HepG2 (cell line): ENCODE measurements around the gene CCDC82. TPM values are rescaled to one million over a fixed set of nuclear protein-coding genes. Genes with fewer than 3 reads are reported as not detected.

ENCODE experiments used
- ATAC-seq: fragments of 200-7000 bp; cut with Tn5 transposase; 3 replicates; pipeline ENCODE4 v1.9.1; 2020; ENCODE audit warnings: mild to moderate bottlenecking, moderate library complexity
- BruUV-seq: library from RNA; stranded (reverse); fragments of 400-500 nt; replicated peaks from 2 replicates; lab custom pipeline; 2021; lab: Mats Ljungman, UMichigan
- CTCF ChIA-PET: fragments of 300-600 bp; formaldehyde crosslinking; extraction: SDS; loops from one replicate; lab custom pipeline; 2021; ENCODE audit warnings: low total read pairs, inconsistent platforms, low intra/inter-chr PET ratio; lab: Yijun Ruan, JAX
- POLR2A ChIA-PET: fragments of 350-600 bp; sonication (Branson Sonifier 250); formaldehyde crosslinking; loops from one replicate; lab custom pipeline; 2020; ENCODE audit warnings: antibody characterized with exemption, inconsistent platforms; lab: Yijun Ruan, JAX
- DNase-seq: peaks from one replicate; pipeline ENCODE4 v3.0.0-alpha.2; 2015; ENCODE audit warnings: low spot score
- FAIRE-seq: peaks from 3 replicates; lab custom pipeline; 2011; peaks lifted over from hg19 to GRCh38; lab: Jason Lieb, UNC
- H2AFZ ChIP-seq: one replicate; pipeline ENCODE4 v1.6.1; 2011; ENCODE audit warnings: low read length, inconsistent platforms
- H3K27ac ChIP-seq: fragments of 300-600 bp; 3 replicates; pipeline ENCODE4 v1.8.0; 2011; ENCODE audit warnings: mixed run types, mild to moderate bottlenecking, mixed read lengths, low read length, inconsistent platforms; ENCODE audit not compliant: insufficient read depth; ENCODE audit errors: extremely low read length
- H3K27me3 ChIP-seq, 2 experiments: fragments of 200-600 bp in 1 of 2; 2 replicates in 1 of 2; 3 replicates in 1 of 2; pipeline versions ENCODE4 v1.6.0 to v1.8.0; 2011; ENCODE audit warnings: low read length in 2 of 2, mild to moderate bottlenecking in 2 of 2, moderate library complexity in 2 of 2, inconsistent platforms in 1 of 2; ENCODE audit not compliant: insufficient read depth in 2 of 2, control insufficient read depth in 1 of 2
- H3K36me3 ChIP-seq, 2 experiments: fragments of 200-600 bp in 1 of 2; replicated peaks in 1 of 2; 2 replicates in 1 of 2; 3 replicates in 1 of 2; pipeline versions ENCODE4 v1.5.1 to v1.8.0; 2011; ENCODE audit warnings: low read length in 2 of 2, inconsistent platforms in 1 of 2; ENCODE audit not compliant: insufficient read depth in 2 of 2, control insufficient read depth in 1 of 2
- H3K4me1 ChIP-seq: 2 replicates; pipeline ENCODE4 v1.5.1; 2012; ENCODE audit warnings: low read length, inconsistent platforms; ENCODE audit not compliant: insufficient read depth
- H3K4me2 ChIP-seq: 2 replicates; pipeline ENCODE4 v1.6.0; 2011; ENCODE audit warnings: low read depth, low read length, inconsistent platforms
- H3K4me3 ChIP-seq, 3 experiments: fragments of 200-600 bp in 1 of 3; sonication (generic), shearing (Covaris generic) in 1 of 3; replicated peaks in 1 of 3; 2 replicates each; pipeline ENCODE4 v1.5.1; 2011 to 2016; ENCODE audit warnings: low read length in 3 of 3, inconsistent platforms in 2 of 3, low read depth in 2 of 3, mild to moderate bottlenecking in 2 of 3, control low read depth in 1 of 3, mixed read lengths in 1 of 3; ENCODE audit not compliant: insufficient read depth in 1 of 3
- H3K79me2 ChIP-seq: one replicate; pipeline ENCODE4 v1.6.1; 2011; ENCODE audit warnings: low read length, inconsistent platforms; ENCODE audit not compliant: insufficient read depth
- H3K9ac ChIP-seq: 2 replicates; pipeline ENCODE4 v1.6.0; 2011; ENCODE audit warnings: mild to moderate bottlenecking, low read depth, low read length, inconsistent platforms; ENCODE audit not compliant: insufficient read depth
- H3K9me3 ChIP-seq: 2 replicates; pipeline ENCODE4 v1.5.1; 2012; ENCODE audit warnings: mild to moderate bottlenecking, low read length
- H4K20me1 ChIP-seq: 2 replicates; pipeline ENCODE4 v1.6.0; 2011; ENCODE audit warnings: inconsistent platforms, mild to moderate bottlenecking, low read length, moderate library complexity; ENCODE audit not compliant: insufficient read depth
- DNMT3B ChIP-seq: conservative IDR thresholded peaks from 2 replicates; pipeline ENCODE4 v1.6.1; 2016; ENCODE audit warnings: missing biosample characterization, control low read depth
- HMG20A ChIP-seq: IDR thresholded peaks from 2 replicates; pipeline ENCODE4 v1.6.1; 2016; ENCODE audit warnings: borderline replicate concordance
- NFKBIZ ChIP-seq: IDR thresholded peaks from 2 replicates; pipeline ENCODE4 v1.6.1; 2018; ENCODE audit warnings: missing genetic modification reagents, missing compliant biosample characterization
- ZKSCAN1 ChIP-seq: fragments of 150-350 bp; IDR thresholded peaks from 2 replicates; pipeline ENCODE4 v1.6.1; 2014; ENCODE audit warnings: low read length
- ZNF337 ChIP-seq: sonication (generic); formaldehyde crosslinking; IDR thresholded peaks from 2 replicates; pipeline ENCODE4 v1.5.1; 2020; ENCODE audit warnings: missing genetic modification reagents, low read depth, mild to moderate bottlenecking, borderline replicate concordance
- ZNF33B ChIP-seq: sonication (generic); formaldehyde crosslinking; IDR thresholded peaks from 2 replicates; pipeline ENCODE4 v1.5.1; 2020; ENCODE audit warnings: mild to moderate bottlenecking, missing genetic modification reagents
- WGBS: methylation state at CpG from one replicate; pipeline ENCODE4 v1.1.6; 2017; ENCODE audit warnings: low lambda C conversion rate; 5-methylcytosine and 5-hydroxymethylcytosine counted together
- in situ Hi-C: cut with HindIII; loops from 2 replicates; pipeline ENCODE4 v1.10.0; 2017; ENCODE audit warnings: low pct_unique_long_range_greater_than_20kb; ENCODE audit not compliant: extremely low pct_ligation_motif_present
- intact Hi-C: fragments of 100-400 bp; cut with micrococcal nuclease; formaldehyde crosslinking; loops from one replicate; pipeline ENCODE4 v1.10.0; 2022; ENCODE audit not compliant: unreplicated experiment
- polyA plus RNA-seq, 8 experiments: library from polyadenylated mRNA; depleted of rRNA in 3 of 8; stranded (reverse) in 7 of 8; unstranded in 1 of 8; fragments of >200 nt; fragmentation: Illumina TruSeq in 4 of 8; extraction: Trizol in 4 of 8; gene quantifications; 2 replicates each; pipeline versions ENCODE4 v1.2.1 to v1.2.3, GENCODE V29; 2011 to 2016; ENCODE audit warnings: low read depth in 4 of 8, missing spikeins in 1 of 8, mixed read lengths in 1 of 8; ENCODE audit not compliant: insufficient read depth in 1 of 8
- total RNA-seq, 5 experiments: library from RNA; depleted of rRNA; stranded (reverse); fragments of >200 nt; fragmentation: Illumina TruSeq; extraction: Trizol; gene quantifications; 2 replicates each; pipeline ENCODE4 v1.2.3, GENCODE V29; 2016; ENCODE audit warnings: low read depth in 1 of 5
- TF ChIP-seq, protein P1 (sequence below): sonication (generic); formaldehyde crosslinking; IDR thresholded peaks from 2 replicates; pipeline ENCODE4 v1.5.1; 2020; ENCODE audit warnings: mild to moderate bottlenecking, missing genetic modification reagents, borderline replicate concordance
- TF ChIP-seq, protein P2 (sequence below): IDR thresholded peaks from 2 replicates; pipeline ENCODE4 v1.6.1; 2016; ENCODE audit warnings: missing genetic modification reagents, missing compliant biosample characterization
- TF ChIP-seq, protein P3 (sequence below): IDR thresholded peaks from 2 replicates; pipeline ENCODE4 v1.6.1; 2016; ENCODE audit warnings: missing biosample characterization, missing genetic modification reagents, low read depth
- TF ChIP-seq, protein P4 (sequence below): sonication (generic); formaldehyde crosslinking; IDR thresholded peaks from 2 replicates; pipeline ENCODE4 v1.8.0; 2022; ENCODE audit warnings: mild to moderate bottlenecking, missing genetic modification reagents, moderate library complexity
- TF ChIP-seq, protein P5 (sequence below): sonication (generic); formaldehyde crosslinking; IDR thresholded peaks from 2 replicates; pipeline ENCODE4 v1.4.0; 2020; ENCODE audit warnings: missing genetic modification reagents

Gene CCDC82
- total and polyA plus RNA-seq, 2 of the 13 experiments (the other 11 are each of a cell fraction or from before 2014, with no cell fraction given): 19.7 to 25.7 TPM

DNA sequence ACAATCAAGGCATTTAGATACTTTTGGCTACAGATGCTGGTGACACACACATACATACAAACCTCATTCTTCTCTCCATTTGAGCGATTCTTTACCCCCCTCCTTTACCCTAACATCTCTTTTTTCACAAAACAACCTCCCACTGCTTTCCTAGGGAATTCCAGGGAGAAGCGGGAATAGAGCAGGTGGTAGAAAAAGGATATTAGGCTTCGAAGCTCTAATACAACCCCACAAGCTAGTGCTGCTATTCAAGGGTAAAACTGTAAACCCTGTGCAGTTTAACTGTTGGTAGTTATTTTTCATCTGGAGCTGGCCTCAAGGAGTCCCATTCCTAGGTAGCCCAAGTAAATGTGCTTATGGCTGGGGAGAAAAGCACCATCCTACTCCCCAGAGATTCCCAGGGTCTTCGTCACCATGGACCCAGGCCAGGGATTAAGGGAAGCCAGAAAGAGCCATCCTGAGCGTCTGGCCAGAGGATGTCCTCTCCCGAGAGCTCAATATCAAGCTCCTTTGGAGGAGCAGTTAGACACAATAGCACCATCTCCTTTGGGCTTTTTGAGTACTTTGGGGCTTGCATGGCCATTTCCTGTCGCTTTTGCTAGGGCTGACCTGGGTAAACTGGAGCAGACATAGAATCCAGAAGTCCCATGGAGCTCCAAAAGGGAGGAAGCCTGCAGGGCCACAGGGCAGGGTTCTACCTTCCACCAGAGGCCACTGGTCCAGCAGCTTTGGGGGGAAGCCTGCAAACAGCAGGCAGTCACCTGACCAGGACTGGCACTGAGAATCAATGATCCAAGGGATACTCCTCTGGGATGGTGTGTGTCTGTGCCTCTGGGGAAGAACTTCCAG, 49.8 kb downstream of the CCDC82 start:
- Histone ChIP-seq H2AFZ (no peak overlapping the region), H3K36me3 (peaks cover 0 to 10% of the 10 kb centered on the region in 2 experiments; a peak in 3 of 5 replicates), H3K79me2 (peaks cover 79% of the 10 kb centered on the region), H3K27ac (peak overlapping the region; percentile 80), H3K27me3 (no peaks in the 10 kb centered on the region; a peak in 1 of 5 replicates), H3K4me3 (peak overlapping the region; percentile 59 to 84 (median 77)), H3K9ac (peak overlapping the region; percentile 89), H3K4me1 (peaks cover 74% of the 10 kb centered on the region), H4K20me1 (no peaks in the 10 kb centered on the region), H3K9me3 (no peaks in the 10 kb centered on the region), H3K4me2 (peak overlapping the region; percentile 94)
- BruUV-seq: no TSS peak
- POLR2A ChIA-PET: interaction anchor here (0.8 to 4.6 kb wide), 4 partner anchors 9 to 326 kb away, joined by 4 to 54 read pairs (median 8); no protein-coding TSS in a partner anchor
- DNase-seq (no peak), FAIRE-seq (no peak), ATAC-seq (peak; percentile 4; the same call in 1 of the 3 replicates)
- CTCF ChIA-PET: no interaction called here
- intact Hi-C loops: loop anchor here (5.0 kb wide), 1 partner anchor 98 kb away; no protein-coding TSS in a partner anchor
- 63% methylated on average over 5 of the region's 7 CpGs for WGBS
- in situ Hi-C loops: loop anchor here (10.0 kb wide), 1 partner anchor 325 kb away; no protein-coding TSS in a partner anchor
- no peak for TF ChIP-seq DNMT3B (CRISPR knock-in tag)
- no peak for TF ChIP-seq HMG20A (CRISPR knock-in tag)
- peak; percentile 28; the same call in 1 of the 2 replicates for TF ChIP-seq ZNF337
- TF ChIP-seq, protein P1, sequence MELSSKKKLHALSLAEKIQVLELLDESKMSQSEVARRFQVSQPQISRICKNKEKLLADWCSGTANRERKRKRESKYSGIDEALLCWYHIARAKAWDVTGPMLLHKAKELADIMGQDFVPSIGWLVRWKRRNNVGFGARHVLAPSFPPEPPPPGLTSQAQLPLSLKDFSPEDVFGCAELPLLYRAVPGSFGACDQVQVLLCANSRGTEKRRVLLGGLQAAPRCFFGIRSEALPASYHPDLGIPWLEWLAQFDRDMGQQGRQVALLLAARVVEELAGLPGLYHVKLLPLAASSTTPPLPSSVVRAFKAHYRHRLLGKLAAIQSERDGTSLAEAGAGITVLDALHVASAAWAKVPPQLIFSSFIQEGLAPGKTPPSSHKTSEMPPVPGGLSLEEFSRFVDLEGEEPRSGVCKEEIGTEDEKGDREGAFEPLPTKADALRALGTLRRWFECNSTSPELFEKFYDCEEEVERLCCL: no peak
- TF ChIP-seq ZNF33B (CRISPR knock-in tag): no peak
- TF ChIP-seq ZKSCAN1: no peak
- TF ChIP-seq, protein P2, sequence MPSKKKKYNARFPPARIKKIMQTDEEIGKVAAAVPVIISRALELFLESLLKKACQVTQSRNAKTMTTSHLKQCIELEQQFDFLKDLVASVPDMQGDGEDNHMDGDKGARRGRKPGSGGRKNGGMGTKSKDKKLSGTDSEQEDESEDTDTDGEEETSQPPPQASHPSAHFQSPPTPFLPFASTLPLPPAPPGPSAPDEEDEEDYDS (CRISPR knock-in tag): no peak
- TF ChIP-seq, protein P3, sequence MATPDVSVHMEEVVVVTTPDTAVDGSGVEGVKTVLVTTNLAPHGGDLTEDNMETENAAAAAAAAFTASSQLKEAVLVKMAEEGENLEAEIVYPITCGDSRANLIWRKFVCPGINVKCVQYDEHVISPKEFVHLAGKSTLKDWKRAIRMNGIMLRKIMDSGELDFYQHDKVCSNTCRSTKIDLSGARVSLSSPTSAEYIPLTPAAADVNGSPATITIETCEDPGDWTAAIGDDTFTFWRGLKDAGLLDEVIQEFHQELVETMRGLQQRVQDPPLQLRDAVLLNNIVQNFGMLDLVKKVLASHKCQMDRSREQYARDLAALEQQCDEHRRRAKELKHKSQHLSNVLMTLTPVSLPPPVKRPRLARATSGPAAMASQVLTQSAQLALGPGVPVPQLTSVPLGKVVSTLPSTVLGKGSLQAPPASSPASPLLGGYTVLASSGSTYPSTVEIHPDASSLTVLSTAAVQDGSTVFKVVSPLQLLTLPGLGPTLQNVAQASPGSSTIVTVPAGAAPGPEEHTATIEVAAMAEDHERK (CRISPR knock-in tag): no peak
- TF ChIP-seq NFKBIZ (CRISPR knock-in tag): no peak
- TF ChIP-seq, protein P4, sequence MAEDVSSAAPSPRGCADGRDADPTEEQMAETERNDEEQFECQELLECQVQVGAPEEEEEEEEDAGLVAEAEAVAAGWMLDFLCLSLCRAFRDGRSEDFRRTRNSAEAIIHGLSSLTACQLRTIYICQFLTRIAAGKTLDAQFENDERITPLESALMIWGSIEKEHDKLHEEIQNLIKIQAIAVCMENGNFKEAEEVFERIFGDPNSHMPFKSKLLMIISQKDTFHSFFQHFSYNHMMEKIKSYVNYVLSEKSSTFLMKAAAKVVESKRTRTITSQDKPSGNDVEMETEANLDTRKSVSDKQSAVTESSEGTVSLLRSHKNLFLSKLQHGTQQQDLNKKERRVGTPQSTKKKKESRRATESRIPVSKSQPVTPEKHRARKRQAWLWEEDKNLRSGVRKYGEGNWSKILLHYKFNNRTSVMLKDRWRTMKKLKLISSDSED: peak; percentile 64; the same call in 1 of the 2 replicates
- TF ChIP-seq, protein P5, sequence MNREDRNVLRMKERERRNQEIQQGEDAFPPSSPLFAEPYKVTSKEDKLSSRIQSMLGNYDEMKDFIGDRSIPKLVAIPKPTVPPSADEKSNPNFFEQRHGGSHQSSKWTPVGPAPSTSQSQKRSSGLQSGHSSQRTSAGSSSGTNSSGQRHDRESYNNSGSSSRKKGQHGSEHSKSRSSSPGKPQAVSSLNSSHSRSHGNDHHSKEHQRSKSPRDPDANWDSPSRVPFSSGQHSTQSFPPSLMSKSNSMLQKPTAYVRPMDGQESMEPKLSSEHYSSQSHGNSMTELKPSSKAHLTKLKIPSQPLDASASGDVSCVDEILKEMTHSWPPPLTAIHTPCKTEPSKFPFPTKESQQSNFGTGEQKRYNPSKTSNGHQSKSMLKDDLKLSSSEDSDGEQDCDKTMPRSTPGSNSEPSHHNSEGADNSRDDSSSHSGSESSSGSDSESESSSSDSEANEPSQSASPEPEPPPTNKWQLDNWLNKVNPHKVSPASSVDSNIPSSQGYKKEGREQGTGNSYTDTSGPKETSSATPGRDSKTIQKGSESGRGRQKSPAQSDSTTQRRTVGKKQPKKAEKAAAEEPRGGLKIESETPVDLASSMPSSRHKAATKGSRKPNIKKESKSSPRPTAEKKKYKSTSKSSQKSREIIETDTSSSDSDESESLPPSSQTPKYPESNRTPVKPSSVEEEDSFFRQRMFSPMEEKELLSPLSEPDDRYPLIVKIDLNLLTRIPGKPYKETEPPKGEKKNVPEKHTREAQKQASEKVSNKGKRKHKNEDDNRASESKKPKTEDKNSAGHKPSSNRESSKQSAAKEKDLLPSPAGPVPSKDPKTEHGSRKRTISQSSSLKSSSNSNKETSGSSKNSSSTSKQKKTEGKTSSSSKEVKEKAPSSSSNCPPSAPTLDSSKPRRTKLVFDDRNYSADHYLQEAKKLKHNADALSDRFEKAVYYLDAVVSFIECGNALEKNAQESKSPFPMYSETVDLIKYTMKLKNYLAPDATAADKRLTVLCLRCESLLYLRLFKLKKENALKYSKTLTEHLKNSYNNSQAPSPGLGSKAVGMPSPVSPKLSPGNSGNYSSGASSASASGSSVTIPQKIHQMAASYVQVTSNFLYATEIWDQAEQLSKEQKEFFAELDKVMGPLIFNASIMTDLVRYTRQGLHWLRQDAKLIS (CRISPR knock-in tag): no peak
